IPS-18c (cell line): ENCODE measurements around the gene CDH4.
"Not testable (repeated sequence)": the region's sequence is repeated elsewhere in the genome, so short reads cannot be mapped to it uniquely, and the experiment has no call there.

Experiments
- H3K4me3 ChIP-seq: 2 replicates; pipeline ENCODE4 v1.7.0; 2013; ENCODE audit warnings: low read depth, mild to moderate bottlenecking, low read length, moderate library complexity; ENCODE audit not compliant: insufficient read depth
- H3K9me3 ChIP-seq: one replicate; pipeline ENCODE4 v1.6.1; 2013; ENCODE audit warnings: mild to moderate bottlenecking, low read length, moderate library complexity; ENCODE audit not compliant: control insufficient read depth, insufficient read depth

The CDH4 gene

DNA sequence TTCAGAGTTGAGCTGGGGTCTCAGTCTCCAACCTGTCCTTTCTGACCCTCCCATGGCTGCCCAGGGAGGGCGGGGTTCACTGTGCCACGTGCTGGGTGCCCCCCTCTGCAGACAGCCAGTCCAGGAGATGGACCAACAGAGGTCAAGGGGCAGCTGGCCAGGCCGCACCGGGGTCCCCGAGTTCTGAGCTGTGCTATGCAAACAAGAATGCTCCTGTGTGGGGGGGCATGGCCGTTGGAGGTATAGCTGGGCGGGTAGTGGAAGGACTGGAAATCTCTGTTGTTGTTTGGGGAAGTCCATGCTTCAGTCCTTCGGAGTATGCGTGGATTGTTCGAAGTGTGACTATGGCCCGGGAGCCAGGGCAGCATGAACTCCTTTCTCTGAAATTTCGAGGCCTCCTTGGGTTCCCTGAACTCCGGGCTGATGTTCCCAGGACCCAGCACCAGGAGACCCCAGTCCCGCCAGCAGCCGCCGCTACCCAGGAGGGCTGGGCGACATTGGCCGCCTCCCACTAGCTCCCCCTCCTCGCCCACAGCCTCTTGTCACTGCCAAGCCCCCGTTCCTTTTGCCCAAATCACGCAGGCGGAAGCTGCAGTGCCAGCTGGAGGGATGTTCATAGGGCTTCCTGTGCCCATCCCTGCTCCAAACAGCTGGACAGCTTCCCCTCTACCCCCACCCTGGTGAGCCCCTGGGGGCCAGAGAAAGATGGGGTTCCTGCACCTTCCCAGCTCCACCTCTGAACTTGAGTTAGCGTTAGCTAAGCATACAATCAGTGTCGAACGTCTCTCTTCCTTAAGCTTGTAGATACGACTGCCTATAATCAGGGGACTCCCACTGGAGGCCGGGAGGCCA lies 687.0 kb downstream of the CDH4 start:
- Histone ChIP-seq H3K4me3 (no peak overlapping the region), H3K9me3 (no peaks in the 10 kb centered on the region)

- H3K4me3 ChIP-seq, result no peak overlapping the region
- no peaks in the 10 kb centered on the region for H3K9me3 ChIP-seq
Measured at GRCh38 chr20:61939691-61940360, 687.8 kb downstream of the CDH4 start.

DNA sequence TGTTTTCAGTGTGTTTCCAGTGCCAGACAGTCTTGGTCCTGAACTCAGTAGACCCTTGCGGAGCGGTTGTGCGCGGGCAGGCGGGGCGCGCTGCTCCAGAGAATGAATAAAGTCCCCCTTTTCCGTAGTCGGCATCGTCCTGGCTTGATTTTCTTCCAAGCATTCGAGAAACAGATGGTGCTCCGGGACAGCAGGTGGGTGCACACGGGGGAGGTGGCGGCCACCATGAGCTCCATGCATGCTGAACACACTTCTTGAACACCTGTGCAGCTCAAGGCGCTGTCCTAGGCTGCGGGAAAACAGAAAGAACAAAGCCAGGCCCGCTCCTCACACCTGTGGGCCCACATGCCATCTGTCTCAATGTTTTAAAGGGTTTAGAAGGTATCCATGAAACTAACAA lies 688.4 kb downstream of the CDH4 start:
- Histone ChIP-seq H3K4me3 (no peak overlapping the region), H3K9me3 (peaks cover 1% of the 10 kb centered on the region)

DNA sequence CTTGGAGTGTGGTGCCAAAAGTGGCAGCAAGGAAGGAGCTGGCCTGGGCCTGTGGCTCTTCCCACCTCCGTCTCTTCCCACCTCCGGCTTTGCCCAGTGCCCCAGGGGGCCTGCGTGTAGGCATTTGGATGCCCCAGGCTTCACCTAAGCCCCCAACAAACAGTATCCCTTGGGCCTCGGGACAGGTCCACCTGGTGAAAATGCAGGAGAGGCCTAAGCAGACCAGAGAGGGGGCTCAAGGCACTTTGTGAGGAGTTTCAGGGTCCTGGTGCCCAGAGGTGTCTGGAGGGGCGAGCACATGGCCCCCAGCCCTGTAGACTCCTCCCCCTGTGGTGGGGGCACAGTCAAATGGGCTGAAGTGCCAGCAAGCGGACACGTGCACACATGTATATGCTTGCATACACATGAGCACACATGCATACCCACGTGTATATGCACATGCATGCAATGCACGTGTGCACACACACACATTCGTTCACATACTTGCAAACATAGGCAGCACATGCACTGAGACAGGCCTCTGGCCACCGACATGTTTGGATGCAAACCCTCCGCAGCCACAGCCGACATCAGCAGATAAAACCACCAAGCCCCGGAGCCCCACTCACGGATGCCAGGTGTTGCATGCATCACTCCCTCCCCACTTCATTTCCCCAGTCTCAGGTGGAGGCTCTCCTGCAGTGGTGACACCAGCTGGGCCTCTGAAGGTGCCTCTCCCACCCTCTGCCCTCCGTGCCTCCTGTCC lies 689.1 kb downstream of the CDH4 start:
- Histone ChIP-seq H3K4me3 (no peak overlapping the region), H3K9me3 (peaks cover 3% of the 10 kb centered on the region)

GRCh38 chr20:61941721-61942405 lies 689.8 kb downstream of the CDH4 start:
- Histone ChIP-seq H3K4me3 (no peak overlapping the region), H3K9me3 (peaks cover 3% of the 10 kb centered on the region)

- H3K4me3 ChIP-seq, result no peak overlapping the region
- H3K9me3 ChIP-seq, result peaks cover 3% of the 10 kb centered on the region
Measured at GRCh38 chr20:61942526-61942925, 690.5 kb downstream of the CDH4 start.

DNA sequence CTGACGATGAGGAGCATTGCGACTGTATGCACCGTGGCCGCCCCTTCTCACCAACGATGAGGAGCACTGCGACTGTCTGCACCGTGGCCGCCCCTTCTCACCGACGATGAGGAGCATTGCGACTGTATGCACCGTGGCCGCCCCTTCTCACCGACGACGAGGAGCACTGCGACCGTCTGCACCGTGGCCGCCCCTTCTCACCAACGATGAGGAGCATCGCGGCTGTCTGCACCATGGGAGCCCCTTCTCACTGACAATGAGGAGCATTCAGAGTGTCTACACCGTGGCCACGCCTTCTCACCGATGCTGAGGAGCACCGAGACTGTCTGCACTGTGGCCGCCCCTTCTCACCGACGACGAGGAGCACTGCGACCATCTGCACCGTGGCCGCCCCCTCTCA lies 692.9 kb downstream of the CDH4 start:
- not testable (repeated sequence) for H3K4me3 ChIP-seq, H3K9me3 ChIP-seq

DNA sequence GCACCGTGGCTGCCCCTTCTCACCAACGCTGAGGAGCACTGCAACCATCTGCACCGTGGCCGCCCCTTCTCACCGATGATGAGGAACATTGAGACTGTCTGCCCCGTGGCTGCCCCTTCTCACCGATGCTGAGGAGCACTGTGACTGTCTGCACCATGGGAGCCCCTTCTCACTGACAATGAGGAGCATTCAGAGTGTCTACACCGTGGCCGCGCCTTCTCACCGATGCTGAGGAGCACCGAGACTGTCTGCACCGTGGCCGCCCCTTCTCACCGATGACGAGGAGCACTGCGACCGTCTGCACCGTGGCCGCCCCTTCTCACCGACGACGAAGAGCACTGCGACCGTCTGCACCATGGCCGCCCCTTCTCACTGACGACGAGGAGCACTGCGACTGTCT lies 693.4 kb downstream of the CDH4 start:
- H3K4me3 ChIP-seq, H3K9me3 ChIP-seq: not testable (repeated sequence)

DNA sequence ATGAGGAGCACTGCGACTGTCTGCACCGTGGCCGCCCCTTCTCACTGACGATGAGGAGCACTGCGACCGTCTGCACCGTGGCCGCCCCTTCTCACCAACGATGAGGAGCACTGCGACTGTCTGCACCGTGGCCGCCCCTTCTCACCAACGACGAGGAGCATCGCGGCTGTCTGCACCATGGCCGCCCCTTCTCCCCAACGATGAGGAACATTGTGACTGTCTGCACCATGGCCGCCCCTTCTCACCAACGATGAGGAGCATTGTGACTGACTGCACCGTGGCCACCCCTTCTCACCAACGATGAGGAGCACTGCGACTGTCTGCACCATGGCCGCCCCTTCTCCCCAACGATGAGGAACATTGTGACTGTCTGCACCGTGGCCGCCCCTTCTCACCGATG lies 696.0 kb downstream of the CDH4 start:
- H3K4me3 ChIP-seq, H3K9me3 ChIP-seq: not testable (repeated sequence)

GRCh38 chr20:61948586-61949362 lies 696.7 kb downstream of the CDH4 start:
- Histone ChIP-seq H3K4me3 (no peak overlapping the region), H3K9me3 (peaks cover 6% of the 10 kb centered on the region)

DNA sequence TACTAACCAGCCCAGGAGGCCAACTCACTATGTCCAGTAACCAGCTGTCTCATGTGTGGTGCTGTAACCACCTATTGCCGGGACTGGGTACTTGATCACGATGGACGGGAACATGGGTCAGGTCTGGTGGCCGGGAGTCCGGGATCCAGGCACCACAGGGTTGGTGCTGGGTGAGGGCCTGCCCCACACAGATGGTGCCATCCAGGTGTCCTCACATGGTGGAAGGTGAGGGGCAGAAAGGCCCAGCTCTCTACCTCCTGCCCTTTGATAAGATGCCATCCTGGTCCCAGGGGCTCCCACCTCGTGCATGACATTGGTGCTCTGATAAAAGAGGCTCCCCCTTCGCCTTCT lies 697.3 kb downstream of the CDH4 start:
- H3K4me3 ChIP-seq, result no peak overlapping the region

GRCh38 chr20:61949714-61950640 lies 697.9 kb downstream of the CDH4 start:
- Histone ChIP-seq H3K9me3 (peaks cover 6% of the 10 kb centered on the region), H3K4me3 (no peak overlapping the region)

More for the DNA sequence above, 697.3 kb downstream of the CDH4 start:
- H3K9me3 ChIP-seq, result peaks cover 6% of the 10 kb centered on the region

- Histone ChIP-seq H3K9me3 (peaks cover 3% of the 10 kb centered on the region), H3K4me3 (no peak overlapping the region)
Measured at GRCh38 chr20:61950641-61951071, 698.6 kb downstream of the CDH4 start.

DNA sequence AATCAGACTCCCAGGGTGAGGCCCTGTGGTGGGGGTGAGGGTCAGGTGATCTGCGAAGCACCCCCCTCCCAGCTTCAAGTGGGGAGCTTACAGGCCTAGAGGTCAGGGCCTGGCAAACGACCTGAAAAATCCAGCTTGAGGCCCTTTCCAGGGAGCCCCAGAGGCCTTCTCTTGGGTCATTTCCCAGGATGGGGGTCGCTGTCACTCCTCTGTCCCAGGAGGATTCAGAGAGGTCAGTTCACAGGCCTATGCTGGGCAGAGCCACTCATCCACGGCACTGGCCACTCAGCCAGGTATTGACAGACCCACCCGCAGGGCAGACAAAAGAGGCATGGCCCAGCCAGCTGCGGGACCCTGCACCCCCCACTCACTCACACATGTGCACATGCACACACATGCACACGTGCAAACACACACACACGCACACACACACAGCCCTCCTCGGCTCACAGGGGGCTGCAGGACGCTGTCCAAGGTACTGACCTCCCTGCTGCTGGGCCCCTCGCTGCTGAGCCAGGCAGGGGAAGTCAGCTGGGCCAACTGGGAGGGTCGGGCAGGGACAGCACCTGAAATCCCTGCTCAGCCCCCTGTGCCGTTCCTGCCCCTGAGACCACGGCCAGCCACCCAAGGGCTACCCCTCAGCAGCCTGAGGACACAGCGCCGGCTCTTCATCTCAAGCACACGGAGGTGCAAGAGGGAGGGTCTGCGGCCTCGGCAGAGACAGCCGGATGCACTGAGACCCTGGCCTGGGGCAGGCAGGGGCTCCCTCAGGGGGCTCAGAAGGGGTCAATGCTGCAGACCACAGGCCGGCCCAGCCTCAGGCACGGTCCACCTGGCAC lies 699.9 kb downstream of the CDH4 start:
- H3K9me3 ChIP-seq, result peaks cover 3% of the 10 kb centered on the region
- no peak overlapping the region for H3K4me3 ChIP-seq
